Measurements from ENCODE around the gene OR4Q2. TPM values are rescaled to one million over a fixed set of nuclear protein-coding genes. Genes with fewer than 3 reads are reported as not detected.
"Not testable (repeated sequence)": the region's sequence is repeated elsewhere in the genome, so short reads cannot be mapped to it uniquely, and the experiment has no call there.

OR4Q2 gene
- not detected in 2 replicates for total RNA-seq
- not detected for polyA plus RNA-seq (2012)

- no peak for DNase-seq (ENCODE audit: low read depth)
These were observed at the start of gene OR4Q2 for GRCh38 chr14:20001863-20002262. TSS of gene OR4Q2 (plus strand) at chr14:20002163.

DNA sequence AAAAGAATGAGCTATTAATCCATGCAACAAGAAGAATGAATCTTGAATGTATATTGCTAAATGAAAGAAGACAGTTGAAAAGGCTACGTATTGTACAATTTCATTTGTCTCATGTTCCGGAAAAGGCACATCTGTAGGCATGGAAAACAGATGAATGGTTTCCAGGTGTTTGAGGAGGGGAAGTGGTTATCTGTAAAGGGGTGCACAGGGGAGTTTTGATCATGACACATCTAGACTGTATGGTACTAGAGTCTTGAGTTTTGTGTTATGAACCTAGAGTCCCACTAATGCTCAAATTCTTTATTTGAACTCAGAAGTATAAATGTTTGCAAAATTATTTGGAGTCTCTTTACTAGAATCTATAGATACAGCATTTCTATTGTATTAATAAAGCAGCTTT is 32.2 kb upstream of the OR4Q2 start:
- not testable (repeated sequence) for DNase-seq (ENCODE audit: low read depth)

DNA sequence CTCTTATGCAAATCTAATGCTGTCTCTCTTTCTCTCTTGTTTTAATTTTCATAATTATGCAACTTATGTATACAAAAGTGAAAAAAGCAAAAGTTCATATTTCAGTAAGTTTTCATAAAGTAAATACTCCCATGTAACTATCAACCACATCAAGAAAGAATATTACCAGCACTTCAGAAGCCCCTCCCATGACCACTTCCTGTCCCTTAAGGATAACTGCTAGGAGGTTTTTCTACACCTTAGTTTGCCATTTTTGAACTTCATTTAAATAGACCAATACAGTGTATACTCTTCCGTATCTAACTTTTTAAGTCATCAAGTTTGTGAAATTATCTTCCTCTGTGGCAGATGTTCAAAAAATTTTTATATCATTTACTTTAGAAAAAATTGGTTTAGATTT is 27.1 kb upstream of the OR4Q2 start:
- DNase-seq (ENCODE audit: low read depth) = no peak

DNA sequence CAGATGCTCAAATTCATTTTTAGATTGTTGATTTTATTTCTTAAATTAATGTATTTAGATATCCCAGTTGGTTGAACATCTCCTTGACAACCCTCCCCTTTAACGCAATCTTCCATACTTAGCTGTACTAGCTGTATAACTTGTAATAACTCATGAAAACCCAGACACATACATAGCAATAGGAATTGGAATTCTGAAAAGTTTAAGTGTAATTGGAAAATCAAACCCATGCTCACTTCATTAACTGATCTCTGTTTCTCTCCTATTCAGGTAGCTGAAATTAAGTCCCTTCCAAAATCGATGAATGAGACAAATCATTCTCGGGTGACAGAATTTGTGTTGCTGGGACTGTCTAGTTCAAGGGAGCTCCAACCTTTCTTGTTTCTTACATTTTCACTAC is 26.7 kb upstream of the OR4Q2 start, which contains the start of gene OR4K15:
TSS of gene OR4K15 (plus strand) at position 301 of the 400 bp plus-strand sequence. CDS start at position 301, 0 bp downstream.
- no peak for DNase-seq (ENCODE audit: low read depth)

DNA sequence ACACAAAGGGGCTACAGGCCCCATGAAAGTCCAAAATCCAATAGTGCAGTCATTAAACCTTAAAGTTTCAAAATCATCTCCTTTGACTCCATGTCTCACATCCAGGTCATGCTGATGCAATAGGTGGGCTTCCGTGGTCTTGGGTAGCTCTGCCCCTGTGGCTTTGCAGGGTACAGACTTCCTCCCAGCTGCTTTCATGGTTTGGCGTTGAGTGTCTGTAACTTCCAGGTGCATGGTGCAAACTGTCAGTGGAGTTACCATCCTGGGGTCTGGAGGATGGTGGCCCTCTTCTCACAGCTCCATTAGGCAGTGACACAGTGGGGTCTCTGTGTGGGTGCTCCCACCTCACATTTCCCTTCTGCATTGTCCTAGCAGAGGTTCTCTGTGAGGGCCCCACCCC is 8.5 kb upstream of the OR4Q2 start:
- no peak for DNase-seq (ENCODE audit: low read depth)

DNA sequence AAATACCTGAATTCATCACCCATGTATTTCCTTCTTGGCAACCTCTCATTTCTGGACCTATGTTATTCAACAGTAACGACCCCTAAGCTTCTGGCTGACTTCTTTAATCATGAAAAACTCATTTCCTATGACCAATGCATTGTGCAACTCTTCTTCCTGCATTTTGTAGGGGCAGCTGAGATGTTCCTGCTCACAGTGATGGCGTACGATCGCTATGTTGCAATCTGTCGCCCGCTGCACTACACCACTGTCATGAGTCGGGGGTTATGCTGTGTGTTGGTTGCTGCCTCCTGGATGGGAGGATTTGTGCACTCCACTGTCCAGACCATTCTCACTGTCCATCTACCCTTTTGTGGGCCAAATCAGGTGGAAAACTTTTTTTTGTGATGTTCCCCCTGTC is 356 bp downstream of the OR4Q2 start:
- DNase-seq (ENCODE audit: low read depth) = no peak

DNA sequence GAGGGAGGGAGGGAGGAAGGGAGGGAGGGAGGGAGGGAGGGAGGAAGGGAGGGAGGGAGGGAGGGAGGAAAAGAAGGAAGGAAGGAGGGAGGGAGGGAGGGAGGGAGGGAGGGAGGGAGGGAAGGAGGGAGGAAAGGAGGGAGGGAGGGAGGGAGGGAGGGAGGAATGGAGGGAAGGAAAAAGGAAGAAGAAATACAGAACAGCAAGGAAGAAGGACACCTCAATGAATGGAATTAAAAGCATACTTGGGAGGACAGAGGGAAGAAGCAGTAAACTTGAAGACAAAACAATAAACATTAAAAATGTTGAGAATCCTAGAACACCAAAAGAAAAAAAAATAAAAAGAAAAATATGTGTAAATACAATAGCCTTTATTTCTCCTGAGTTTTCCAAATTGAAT is 6.2 kb downstream of the OR4Q2 start:
- DNase-seq (ENCODE audit: low read depth) = no peak

GRCh38 chr14:20019257-20019865 is 17.4 kb downstream of the OR4Q2 start, which contains the start of gene OR4K14:
TSS of gene OR4K14 (minus strand) at chr14:20019307. CDS start at chr14:20015193, 4,114 bp downstream.
- DNase-seq (ENCODE audit: low read depth) = no peak

GRCh38 chr14:20031058-20031457 is 29.1 kb downstream of the OR4Q2 start:
- DNase-seq (ENCODE audit: low read depth) = no peak

GRCh38 chr14:20035449-20035848 is 33.5 kb downstream of the OR4Q2 start:
- DNase-seq (ENCODE audit: low read depth) = no peak

DNA sequence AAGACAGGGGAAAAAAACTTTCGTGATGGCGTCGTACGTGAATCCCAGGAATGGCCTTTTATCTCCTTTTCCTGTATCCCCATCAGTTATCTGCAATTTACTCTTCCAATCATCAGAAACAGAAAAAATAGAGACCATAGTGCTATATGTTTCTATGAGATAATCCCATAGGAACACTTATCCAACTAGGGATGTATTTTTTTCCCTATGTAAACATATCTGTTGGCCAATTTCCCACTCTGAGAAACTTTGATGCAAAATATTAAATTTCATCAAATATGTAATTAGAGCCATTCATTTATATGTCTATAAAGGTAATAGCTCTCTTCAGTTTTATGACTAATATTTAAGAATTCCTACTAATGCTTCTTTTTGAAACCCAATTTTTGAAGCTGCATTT is 34.0 kb downstream of the OR4Q2 start, which contains the start of gene OR4K13:
TSS of gene OR4K13 (minus strand) at position 101 of the 400 bp plus-strand sequence. CDS start 1,280 bp downstream, outside the sequence.
- DNase-seq (ENCODE audit: low read depth) = no peak

DNA sequence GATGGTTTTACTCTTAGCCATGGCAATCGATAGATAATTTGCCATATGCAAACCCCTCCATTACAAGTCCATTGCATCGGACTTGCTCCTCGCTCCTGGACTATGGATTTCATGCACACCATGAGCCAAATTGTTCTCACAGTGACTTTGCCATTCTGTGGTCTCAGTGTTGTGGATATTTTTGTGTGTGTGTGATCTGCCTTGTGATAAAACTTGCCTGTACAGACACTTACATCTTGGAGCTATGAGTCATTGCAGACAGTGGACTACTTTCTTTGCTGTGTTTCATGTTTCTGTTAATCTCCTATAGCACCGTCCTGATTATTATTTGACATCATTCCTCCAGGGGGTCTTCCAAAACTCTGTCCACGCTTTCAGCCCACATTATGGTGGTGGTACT is 42.3 kb downstream of the OR4Q2 start:
- DNase-seq (ENCODE audit: low read depth) = no peak

DNA sequence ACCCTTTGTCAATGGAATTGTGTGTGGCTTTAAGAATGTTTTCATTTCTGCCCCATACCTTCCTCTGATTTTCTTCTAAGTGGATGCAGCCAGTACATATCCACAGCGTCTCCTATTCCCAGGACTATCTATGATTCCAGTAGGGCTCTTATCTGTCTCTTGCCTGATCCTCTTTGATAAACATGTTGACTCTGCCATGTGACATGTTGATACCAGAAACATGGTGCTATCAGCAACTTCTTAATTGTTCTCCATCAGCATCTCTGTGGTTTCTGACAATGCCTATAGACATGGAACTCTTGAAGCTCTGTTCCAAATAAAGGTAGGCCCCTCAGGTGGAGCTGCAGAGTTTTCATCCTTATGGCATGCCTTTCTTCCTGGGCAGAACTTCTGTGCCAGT is 46.2 kb downstream of the OR4Q2 start:
- no peak for DNase-seq (ENCODE audit: low read depth)

Other genes starting within 250 kb of the OR4Q2 start
- not detected in 2 replicates for gene OR4M1, start 228.7 kb upstream of the OR4Q2 start, total RNA-seq
- not detected in 2 replicates for gene OR4N2, start 198.4 kb upstream of the OR4Q2 start, total RNA-seq
- gene OR4K2, start 127.0 kb upstream of the OR4Q2 start, total RNA-seq = not detected in 2 replicates
- gene OR4K5, start 81.6 kb upstream of the OR4Q2 start, total RNA-seq = not detected in 2 replicates
- not detected in 2 replicates for gene OR4K1, start 71.2 kb upstream of the OR4Q2 start, total RNA-seq
- not detected in 2 replicates for gene OR4K15, start 26.6 kb upstream of the OR4Q2 start, total RNA-seq
- gene OR4K14, start 17.1 kb downstream of the OR4Q2 start, total RNA-seq = not detected in 2 replicates
- gene OR4K13, start 33.9 kb downstream of the OR4Q2 start, total RNA-seq = not detected in 2 replicates
- gene OR4L1, start 57.9 kb downstream of the OR4Q2 start, total RNA-seq = not detected in 2 replicates
- gene OR4K17, start 108.6 kb downstream of the OR4Q2 start, total RNA-seq = not detected in 2 replicates
- not detected in 2 replicates for gene OR4N5, start 136.7 kb downstream of the OR4Q2 start, total RNA-seq
- not detected in 2 replicates for gene OR11G2, start 188.7 kb downstream of the OR4Q2 start, total RNA-seq
- not detected in 2 replicates for gene OR11H6, start 221.5 kb downstream of the OR4Q2 start, total RNA-seq
- not detected in 2 replicates for gene OR11H7, start 226.8 kb downstream of the OR4Q2 start, total RNA-seq
- gene OR11H4, start 237.1 kb downstream of the OR4Q2 start, total RNA-seq = not detected in 2 replicates

All from myocyte (in vitro differentiated cells).